ENCODE measurements around the gene LYPD6B.

GRCh38 chr2:149258531-149258930 lies 220.0 kb downstream of the LYPD6B start:
- TF ChIP-seq EZH2phosphoT487 (IDR thresholded peaks at IDR 0.05; ENCODE audit: borderline replicate concordance), result no peak
- TF ChIP-seq CTCF (conservative IDR thresholded peaks at IDR 0.05; ENCODE audit: low read length), result no peak; the same call in 1 of the 2 replicates

All from Loucy (cell line).